ENCODE results near the gene C21orf58. TPM values are rescaled to one million over a fixed set of nuclear protein-coding genes. Genes with fewer than 3 reads are reported as not detected.

The C21orf58 gene
- total RNA-seq, 8 experiments from 2014 or later: 0.92 to 15.3 (median 2.8) TPM

Other genes starting within 250 kb of the C21orf58 start
- gene COL6A2, start 225.8 kb downstream of the C21orf58 start, total RNA-seq: 100 to 1,000 TPM in 1 of 8 experiments, 10 to 100 TPM in 1, 1 to 10 TPM in 6; 2.6 to 153 (median 5.0) TPM
- gene FTCD, start 168.3 kb downstream of the C21orf58 start, total RNA-seq: 1 to 10 TPM in 3 of 8 experiments, under 1 TPM in 2, not detected in 3; 0.29 to 4.0 (median 1.1) TPM
- 10 to 100 TPM in 6 of 8 experiments, 1 to 10 TPM in 2; 9.5 to 16.8 (median 13.1) TPM for gene SPATC1L, start 139.4 kb downstream of the C21orf58 start, total RNA-seq
- 100 to 1,000 TPM in 2 of 8 experiments, 10 to 100 TPM in 6; 24.5 to 177 (median 51.8) TPM for gene LSS, start 95.1 kb downstream of the C21orf58 start, total RNA-seq
- gene MCM3AP, start 38.3 kb downstream of the C21orf58 start, total RNA-seq: 10 to 100 TPM; 41.5 to 99.3 (median 50.8) TPM
- gene YBEY, start 37.5 kb downstream of the C21orf58 start, total RNA-seq: 10 to 100 TPM; 19.4 to 43.8 (median 32.7) TPM
- 10 to 100 TPM in 7 of 8 experiments, 1 to 10 TPM in 1; 8.9 to 49.0 (median 14.3) TPM for gene PCNT, start 286 bp upstream of the C21orf58 start, total RNA-seq
- gene DIP2A, start 135.0 kb upstream of the C21orf58 start, total RNA-seq: 10 to 100 TPM; 13.2 to 70.9 (median 16.5) TPM

All from motor neuron (in vitro differentiated cells).